Right lobe of liver (tissue), 6 donors: Measurements from ENCODE around the gene NOL4L. TPM values are rescaled to one million over a fixed set of nuclear protein-coding genes. Genes with fewer than 3 reads are reported as not detected.

ENCODE experiments used
- ATAC-seq, 4 donors: fragments of 200-7000 bp; cut with Tn5 transposase; one replicate each; pipeline ENCODE4 v1.9.1; 2020; ENCODE audit warnings: mild to moderate bottlenecking in 4 of 4, moderate library complexity in 4 of 4
- DNase-seq, 3 donors: peaks; one replicate each; pipeline ENCODE4 v3.0.0-alpha.2; 2020
- H3K27ac ChIP-seq, 3 donors: fragments of 200-600 bp; one replicate each; pipeline ENCODE4 v1.8.0; 2022
- H3K27me3 ChIP-seq, 2 donors: fragments of 200-600 bp; one replicate each; pipeline ENCODE4 v1.8.0; 2022
- H3K36me3 ChIP-seq, 4 donors: fragments of 200-600 bp; sonication (generic) in 1 of 4; one replicate each; pipeline versions ENCODE4 v1.5.1 to v1.8.0; 2017 to 2022; ENCODE audit warnings: control low read depth in 1 of 4
- H3K4me1 ChIP-seq, 4 donors: fragments of 200-600 bp; sonication (generic) in 1 of 4; one replicate each; pipeline versions ENCODE4 v1.5.1 to v1.8.0; 2017 to 2022; ENCODE audit warnings: control low read depth in 1 of 4
- H3K4me3 ChIP-seq, 3 donors: fragments of 200-600 bp; one replicate each; pipeline ENCODE4 v1.8.0; 2022
- H3K9me3 ChIP-seq, 4 donors: fragments of 200-600 bp; sonication (generic) in 1 of 4; one replicate each; pipeline versions ENCODE4 v1.5.1 to v1.8.0; 2017 to 2022; ENCODE audit warnings: control low read depth in 1 of 4
- CTCF ChIP-seq, 4 donors: fragments of 200-600 bp in 3 of 4; fragments of 450-650 bp in 1 of 4; IDR thresholded peaks; one replicate each; pipeline versions ENCODE4 v1.5.1 to v1.8.0; 2016 to 2022; ENCODE audit warnings: antibody characterized with exemption in 4 of 4, mild to moderate bottlenecking in 2 of 4
- POLR2A ChIP-seq: fragments of 450-650 bp; IDR thresholded peaks from one replicate; pipeline ENCODE4 v1.6.1; 2017; ENCODE audit warnings: antibody characterized with exemption, mild to moderate bottlenecking
- WGBS: methylation state at CpG from one replicate; pipeline ENCODE4 v1.1.6; 2018; ENCODE audit warnings: low coverage, low lambda C conversion rate; ENCODE audit not compliant: insufficient coverage; ENCODE audit errors: missing lambda C conversion rate; 5-methylcytosine and 5-hydroxymethylcytosine counted together
- intact Hi-C, 2 donors: fragments of 100-400 bp; cut with DNase I; formaldehyde crosslinking; loops; one replicate each; pipeline versions ENCODE4 v1.11.2 to v1.14.1; 2022
- total RNA-seq, 6 experiments: library from RNA; depleted of rRNA in 2 of 6; stranded (reverse); fragments of >200 nt in 2 of 6; fragmentation: NEBNext Ultra II Directional in 3 of 6; extraction: Animal tissue kit (Norgen Biotek cat#: 25700) in 3 of 6; gene quantifications; one replicate each; pipeline versions ENCODE4 v1.1.0 to v1.2.4, GENCODE V29; 2016 to 2023
- donor health status: DM: no; HTN: yes; CAD: no.
- donor health status: DM: no; HTN: no; CAD: no.
- donor health status: DM: no; HTN: no; CAD: no.
- donor health status: DM: no; HTN: yes; CAD: no.
- donor health status: DM: no; HTN: yes; CAD: no.

Gene NOL4L
- total RNA-seq, 6 experiments from 2014 or later, result 4.3 to 6.5 (median 5.7) TPM

GRCh38 chr20:32501709-32502108 is 83.4 kb downstream of the NOL4L start:
- ATAC-seq (no peak), DNase-seq (no peak)
- Histone ChIP-seq H3K4me1 (peaks cover 0 to 20% (median 2%) of the 10 kb centered on the region in 4 donors), H3K27me3 (no peaks in the 10 kb centered on the region), H3K4me3 (no peak overlapping the region), H3K36me3 (no peaks in the 10 kb centered on the region), H3K9me3 (no peaks in the 10 kb centered on the region), H3K27ac (no peak overlapping the region)
- WGBS, result 73% methylated on average over 3 of the region's 3 CpGs
- no peak for TF ChIP-seq POLR2A
- TF ChIP-seq CTCF (IDR thresholded peaks at IDR 0.05), result no peak
- intact Hi-C loops, result no loop called here

- DNase-seq, result peak in 1 of 3 donors; percentile 46
- 87% methylated on average over 4 of the region's 13 CpGs for WGBS
- ATAC-seq, result peak; percentile 74 to 88 (median 84)
- Histone ChIP-seq H3K27me3 (no peaks in the 10 kb centered on the region), H3K36me3 (no peaks in the 10 kb centered on the region), H3K9me3 (no peaks in the 10 kb centered on the region), H3K4me1 (no peaks in the 10 kb centered on the region), H3K4me3 (no peak overlapping the region), H3K27ac (peak overlapping the region in 2 of 3 donors; percentile 1 to 37)
- no peak for TF ChIP-seq POLR2A
- no peak for TF ChIP-seq CTCF (IDR thresholded peaks at IDR 0.05)
- intact Hi-C loops, result no loop called here
These were observed 87.4 kb downstream of the NOL4L start for GRCh38 chr20:32497589-32498224.

- ATAC-seq (no peak), DNase-seq (peak in 1 of 3 donors; percentile 21)
- Histone ChIP-seq H3K4me3 (no peak overlapping the region), H3K36me3 (no peaks in the 10 kb centered on the region), H3K27me3 (no peaks in the 10 kb centered on the region), H3K4me1 (no peaks in the 10 kb centered on the region), H3K27ac (peak overlapping the region in 2 of 3 donors; percentile 1 to 37), H3K9me3 (no peaks in the 10 kb centered on the region)
- TF ChIP-seq POLR2A (no peak), CTCF (IDR thresholded peaks at IDR 0.05) (no peak)
- intact Hi-C loops, result no loop called here
- WGBS, result 84% methylated on average over 3 of the region's 11 CpGs
These were observed 88.2 kb downstream of the NOL4L start for GRCh38 chr20:32496811-32497533.

GRCh38 chr20:32495949-32496348 is 89.2 kb downstream of the NOL4L start:
- ATAC-seq, result no peak
- no peak overlapping the region for H3K27ac ChIP-seq
- 88% methylated on average over 1 of the region's 5 CpGs for WGBS

More at GRCh38 chr20:32495949-32496348, 89.2 kb downstream of the NOL4L start:
- no peaks in the 10 kb centered on the region for H3K27me3 ChIP-seq
- intact Hi-C loops, result no loop called here
- no peaks in the 10 kb centered on the region for H3K9me3 ChIP-seq
- H3K36me3 ChIP-seq, result no peaks in the 10 kb centered on the region
- no peak for TF ChIP-seq CTCF (IDR thresholded peaks at IDR 0.05)
- TF ChIP-seq POLR2A, result no peak
- H3K4me1 ChIP-seq, result no peaks in the 10 kb centered on the region
- no peak overlapping the region for H3K4me3 ChIP-seq
- peak in 1 of 3 donors; percentile 22 for DNase-seq
